ENCODE measurements around the gene CALML3. TPM values are rescaled to one million over a fixed set of nuclear protein-coding genes. Genes with fewer than 3 reads are reported as not detected.

The CALML3 gene
- total RNA-seq, 1 experiment from 2014 or later: not detected

- H3K4me3 ChIP-seq (ENCODE audit: low read depth, low read length, poor library complexity, severe bottlenecking): no peak overlapping the region
- intact Hi-C loops (cut with micrococcal nuclease; ENCODE audit: unreplicated experiment): no loop called here
- CTCF ChIA-PET: no interaction called here
- POLR2A ChIA-PET (ENCODE audit: low non-redundant PET): no interaction called here
- H3K4me1 ChIP-seq (ENCODE audit: insufficient read depth, low read length, poor library complexity, severe bottlenecking): no peaks in the 10 kb centered on the region
- no peaks in the 10 kb centered on the region for H3K36me3 ChIP-seq (ENCODE audit: insufficient read depth, low read length, poor library complexity, severe bottlenecking)
- peaks cover 21% of the 10 kb centered on the region for H3K27me3 ChIP-seq (replicated peaks; ENCODE audit: insufficient read depth, low read depth, low read length, poor library complexity)
- BruUV-seq (replicated peaks): no TSS peak
- TF ChIP-seq EZH2 (IDR thresholded peaks at IDR 0.05; ENCODE audit: borderline replicate concordance, low read depth, low read length, poor library complexity, severe bottlenecking): no peak
- TF ChIP-seq CTCF (conservative IDR thresholded peaks at IDR 0.05; ENCODE audit: low read depth, low read length): no peak
- no peak overlapping the region for H3K27ac ChIP-seq (ENCODE audit: low read depth, low read length, poor library complexity, severe bottlenecking)
- no peaks in the 10 kb centered on the region for H3K9me3 ChIP-seq (ENCODE audit: low read depth, low read length, poor library complexity, severe bottlenecking)
- no peak for DNase-seq (ENCODE audit: low spot score)
These were observed 21.3 kb upstream of the CALML3 start for GRCh38 chr10:5503477-5503835.

- Histone ChIP-seq H3K27ac (ENCODE audit: low read depth, low read length, poor library complexity, severe bottlenecking) (no peak overlapping the region), H3K27me3 (replicated peaks; ENCODE audit: insufficient read depth, low read depth, low read length, poor library complexity) (peaks cover 21% of the 10 kb centered on the region), H3K4me3 (ENCODE audit: low read depth, low read length, poor library complexity, severe bottlenecking) (no peak overlapping the region), H3K36me3 (ENCODE audit: insufficient read depth, low read length, poor library complexity, severe bottlenecking) (no peaks in the 10 kb centered on the region), H3K9me3 (ENCODE audit: low read depth, low read length, poor library complexity, severe bottlenecking) (no peaks in the 10 kb centered on the region), H3K4me1 (ENCODE audit: insufficient read depth, low read length, poor library complexity, severe bottlenecking) (no peaks in the 10 kb centered on the region)
- DNase-seq (ENCODE audit: low spot score): no peak
- intact Hi-C loops (cut with micrococcal nuclease; ENCODE audit: unreplicated experiment): no loop called here
- POLR2A ChIA-PET (ENCODE audit: low non-redundant PET): no interaction called here
- CTCF ChIA-PET: no interaction called here
- TF ChIP-seq CTCF (conservative IDR thresholded peaks at IDR 0.05; ENCODE audit: low read depth, low read length): no peak
- no peak for TF ChIP-seq EZH2 (IDR thresholded peaks at IDR 0.05; ENCODE audit: borderline replicate concordance, low read depth, low read length, poor library complexity, severe bottlenecking)
- no TSS peak for BruUV-seq (replicated peaks)
These were observed 20.4 kb upstream of the CALML3 start for GRCh38 chr10:5504146-5505072.

GRCh38 chr10:5506246-5506645, 18.5 kb upstream of the CALML3 start:
- ChIA-PET POLR2A (ENCODE audit: low non-redundant PET) (no interaction called here), CTCF (no interaction called here)
- TF ChIP-seq CTCF (conservative IDR thresholded peaks at IDR 0.05; ENCODE audit: low read depth, low read length) (no peak), EZH2 (IDR thresholded peaks at IDR 0.05; ENCODE audit: borderline replicate concordance, low read depth, low read length, poor library complexity, severe bottlenecking) (no peak)
- Histone ChIP-seq H3K4me3 (ENCODE audit: low read depth, low read length, poor library complexity, severe bottlenecking) (no peak overlapping the region), H3K4me1 (ENCODE audit: insufficient read depth, low read length, poor library complexity, severe bottlenecking) (no peaks in the 10 kb centered on the region), H3K9me3 (ENCODE audit: low read depth, low read length, poor library complexity, severe bottlenecking) (no peaks in the 10 kb centered on the region), H3K27me3 (replicated peaks; ENCODE audit: insufficient read depth, low read depth, low read length, poor library complexity) (peaks cover 11% of the 10 kb centered on the region), H3K36me3 (ENCODE audit: insufficient read depth, low read length, poor library complexity, severe bottlenecking) (no peaks in the 10 kb centered on the region), H3K27ac (ENCODE audit: low read depth, low read length, poor library complexity, severe bottlenecking) (no peak overlapping the region)
- intact Hi-C loops (cut with micrococcal nuclease; ENCODE audit: unreplicated experiment): no loop called here
- no peak for DNase-seq (ENCODE audit: low spot score)
- no TSS peak for BruUV-seq (replicated peaks)

Measured in A673 (cell line).